Keratinocyte (primary cell): ENCODE results near the gene HMCN1. TPM values are rescaled to one million over a fixed set of nuclear protein-coding genes. Genes with fewer than 3 reads are reported as not detected.
A peak's percentile ranks its signal among the peaks of the same experiment; 100 is the strongest.

Experiments
- DNase-seq: peaks from one replicate; pipeline ENCODE4 v3.0.0-alpha.2; 2011; ENCODE audit warnings: low read depth, missing footprints, low spot score
- FAIRE-seq: peaks from 2 replicates; lab custom pipeline; 2011; peaks lifted over from hg19 to GRCh38; lab: Jason Lieb, UNC
- H2AFZ ChIP-seq: 2 replicates; pipeline ENCODE4 v1.6.0; 2012; ENCODE audit warnings: low read length, control low read depth, inconsistent platforms; ENCODE audit not compliant: control insufficient read depth
- H3K27ac ChIP-seq: 2 replicates; pipeline ENCODE4 v1.5.1; 2011; ENCODE audit warnings: low read length; ENCODE audit not compliant: control insufficient read depth, insufficient read depth
- H3K27me3 ChIP-seq: 3 replicates; pipeline ENCODE4 v1.6.0; 2011; ENCODE audit warnings: low read length; ENCODE audit not compliant: control insufficient read depth, insufficient read depth; ENCODE audit errors: extremely low read depth
- H3K36me3 ChIP-seq, 2 experiments: 2 replicates in 1 of 2; 3 replicates in 1 of 2; pipeline ENCODE4 v1.5.1; 2011; ENCODE audit warnings: low read length in 2 of 2, mild to moderate bottlenecking in 1 of 2; ENCODE audit not compliant: control insufficient read depth in 2 of 2, insufficient read depth in 2 of 2; ENCODE audit errors: extremely low read depth in 1 of 2
- H3K4me1 ChIP-seq: 3 replicates; pipeline ENCODE4 v1.5.1; 2011; ENCODE audit warnings: low read length; ENCODE audit not compliant: control insufficient read depth, insufficient read depth; ENCODE audit errors: extremely low read depth
- H3K4me2 ChIP-seq: 3 replicates; pipeline ENCODE4 v1.6.0; 2011; ENCODE audit warnings: low read depth, low read length; ENCODE audit not compliant: control insufficient read depth, insufficient read depth; ENCODE audit errors: extremely low read depth
- H3K4me3 ChIP-seq, 3 experiments: fragments of 200-600 bp in 1 of 3; sonication (generic) in 1 of 3; 2 replicates in 2 of 3; 3 replicates in 1 of 3; pipeline ENCODE4 v1.5.1; 2011 to 2016; ENCODE audit warnings: low read length in 3 of 3, mild to moderate bottlenecking in 3 of 3, control low read depth in 2 of 3, inconsistent platforms in 1 of 3, low read depth in 1 of 3, mixed read lengths in 1 of 3, mixed run types in 1 of 3, moderate library complexity in 1 of 3; ENCODE audit not compliant: control insufficient read depth in 2 of 3, insufficient read depth in 2 of 3; ENCODE audit errors: extremely low read depth in 1 of 3
- H3K79me2 ChIP-seq: 2 replicates; pipeline ENCODE4 v1.6.0; 2012; ENCODE audit warnings: low read length; ENCODE audit not compliant: control insufficient read depth, insufficient read depth
- H3K9ac ChIP-seq: 3 replicates; pipeline ENCODE4 v1.6.0; 2011; ENCODE audit warnings: low read length; ENCODE audit not compliant: control insufficient read depth, insufficient read depth; ENCODE audit errors: extremely low read depth
- H3K9me1 ChIP-seq: 3 replicates; pipeline ENCODE4 v1.6.0; 2011; ENCODE audit warnings: low read length; ENCODE audit not compliant: control insufficient read depth, insufficient read depth; ENCODE audit errors: extremely low read depth
- H3K9me3 ChIP-seq: 2 replicates; pipeline ENCODE4 v1.5.1; 2012; ENCODE audit warnings: low read depth, low read length; ENCODE audit not compliant: control insufficient read depth
- H4K20me1 ChIP-seq: 3 replicates; pipeline ENCODE4 v1.6.0; 2011; ENCODE audit warnings: low read length; ENCODE audit not compliant: control insufficient read depth, insufficient read depth; ENCODE audit errors: extremely low read depth
- CTCF ChIP-seq, 3 experiments: IDR thresholded peaks in 1 of 3; conservative IDR thresholded peaks in 1 of 3; optimal IDR thresholded peaks in 1 of 3; 2 replicates in 2 of 3; 3 replicates in 1 of 3; pipeline versions ENCODE3 to v1.5.1; 2011; ENCODE audit warnings: low read length in 3 of 3, mild to moderate bottlenecking in 3 of 3, moderate library complexity in 2 of 3, control low read depth in 1 of 3, inconsistent platforms in 1 of 3; ENCODE audit not compliant: insufficient read depth in 2 of 3; ENCODE audit errors: extremely low read depth in 1 of 3
- EZH2 ChIP-seq: IDR thresholded peaks from one replicate; pipeline ENCODE4 v1.6.1; 2012; ENCODE audit warnings: inconsistent platforms, mild to moderate bottlenecking, low read length, moderate library complexity
- dilution Hi-C: fragments of 300-500 bp; cut with MboI; formaldehyde crosslinking; loops from one replicate; pipeline ENCODE4 v1.7.0; 2020; ENCODE audit warnings: low sequenced_read_pairs; ENCODE audit not compliant: extremely low pct_ligation_motif_present
- polyA plus RNA-seq, 5 experiments: library from polyadenylated mRNA; depleted of rRNA in 3 of 5; stranded (reverse) in 3 of 5; stranded (forward) in 1 of 5; unstranded in 1 of 5; fragments of >200 nt; gene quantifications; 1 replicate in 1 of 5; 2 replicates in 3 of 5; 3 replicates in 1 of 5; pipeline versions ENCODE4 v1.2.1 to v1.2.3, GENCODE V29; 2011 to 2012; ENCODE audit warnings: missing spikeins in 2 of 5, low read depth in 1 of 5, low replicate concordance in 1 of 5

The HMCN1 gene
- polyA plus RNA-seq, 1 donor (not counting 4 experiments of a cell fraction or from before 2014, with no cell fraction given), result 1.8 TPM

GRCh38 chr1:186239171-186239570 is 505.0 kb downstream of the HMCN1 start:
- Histone ChIP-seq H3K9me1 (no peaks in the 10 kb centered on the region), H3K79me2 (no peaks in the 10 kb centered on the region), H3K36me3 (no peaks in the 10 kb centered on the region), H2AFZ (no peak overlapping the region), H3K4me3 (no peak overlapping the region), H4K20me1 (no peaks in the 10 kb centered on the region), H3K9ac (no peak overlapping the region), H3K9me3 (no peaks in the 10 kb centered on the region), H3K27ac (no peak overlapping the region), H3K4me1 (peaks cover 31% of the 10 kb centered on the region), H3K4me2 (no peak overlapping the region), H3K27me3 (no peaks in the 10 kb centered on the region)
- no peak for DNase-seq
- FAIRE-seq, result no peak
- TF ChIP-seq CTCF (optimal IDR thresholded peaks at IDR 0.05 in 1 of 3, IDR thresholded peaks at IDR 0.05 in 1 of 3, conservative IDR thresholded peaks at IDR 0.05 in 1 of 3; ENCODE audit: extremely low read depth in 1 of 3, insufficient read depth in 2 of 3, low read length in 3 of 3) (no peak), EZH2 (no peak)
- dilution Hi-C loops, result no loop called here

- H2AFZ ChIP-seq, result no peak overlapping the region
- no peak for TF ChIP-seq EZH2
- no peak for TF ChIP-seq CTCF (optimal IDR thresholded peaks at IDR 0.05 in 1 of 3, IDR thresholded peaks at IDR 0.05 in 1 of 3, conservative IDR thresholded peaks at IDR 0.05 in 1 of 3; ENCODE audit: extremely low read depth in 1 of 3, insufficient read depth in 2 of 3, low read length in 3 of 3)
- peak; percentile 66 for FAIRE-seq
- no peak for DNase-seq
- H4K20me1 ChIP-seq, result no peaks in the 10 kb centered on the region
- no peak overlapping the region for H3K9ac ChIP-seq
- H3K36me3 ChIP-seq, result no peaks in the 10 kb centered on the region
- no peaks in the 10 kb centered on the region for H3K9me3 ChIP-seq
- dilution Hi-C loops, result no loop called here
- peaks cover 25% of the 10 kb centered on the region for H3K4me1 ChIP-seq
- no peaks in the 10 kb centered on the region for H3K9me1 ChIP-seq
- H3K27ac ChIP-seq, result no peak overlapping the region
- no peaks in the 10 kb centered on the region for H3K27me3 ChIP-seq
- no peak overlapping the region for H3K4me2 ChIP-seq
- no peak overlapping the region for H3K4me3 ChIP-seq
- no peaks in the 10 kb centered on the region for H3K79me2 ChIP-seq
These were observed 506.2 kb downstream of the HMCN1 start for GRCh38 chr1:186240436-186240835.
